Suprapubic skin (tissue), 4 donors: Measurements from ENCODE around the gene KIAA2012. TPM values are rescaled to one million over a fixed set of nuclear protein-coding genes. Genes with fewer than 3 reads are reported as not detected.

Source experiments
- DNase-seq, 2 donors: peaks; one replicate each; pipeline ENCODE4 v3.0.0-alpha.2; 2019; ENCODE audit warnings: low spot score in 2 of 2
- H3K27ac ChIP-seq: fragments of 200-600 bp; sonication (generic); one replicate; pipeline ENCODE4 v1.5.1; 2019
- H3K27me3 ChIP-seq: fragments of 200-600 bp; sonication (generic); one replicate; pipeline ENCODE4 v1.5.1; 2019
- H3K36me3 ChIP-seq: fragments of 200-600 bp; sonication (generic); one replicate; pipeline ENCODE4 v1.5.1; 2019
- H3K4me1 ChIP-seq: fragments of 200-600 bp; sonication (generic); one replicate; pipeline ENCODE4 v1.5.1; 2019
- H3K4me3 ChIP-seq: fragments of 200-600 bp; sonication (generic); one replicate; pipeline ENCODE4 v1.5.1; 2019; ENCODE audit warnings: mild to moderate bottlenecking
- H3K9me3 ChIP-seq: fragments of 200-600 bp; sonication (generic); one replicate; pipeline ENCODE4 v1.5.1; 2019
- CTCF ChIP-seq, 2 donors: fragments of 200-600 bp in 1 of 2; fragments of 450-650 bp in 1 of 2; sonication (generic) in 1 of 2; IDR thresholded peaks; one replicate each; pipeline ENCODE4 v1.5.1; 2016 to 2019; ENCODE audit warnings: antibody characterized with exemption in 2 of 2, mild to moderate bottlenecking in 1 of 2, moderate library complexity in 1 of 2
- EP300 ChIP-seq: sonication (generic); formaldehyde crosslinking; IDR thresholded peaks from one replicate; pipeline ENCODE4 v1.6.1; 2017; ENCODE audit warnings: antibody characterized with exemption
- POLR2A ChIP-seq, 2 donors: fragments of 450-650 bp; IDR thresholded peaks; one replicate each; pipeline ENCODE4 v1.6.1; 2017; ENCODE audit warnings: antibody characterized with exemption in 2 of 2, mild to moderate bottlenecking in 2 of 2, moderate library complexity in 2 of 2
- POLR2AphosphoS5 ChIP-seq, 3 donors: sonication (generic); formaldehyde crosslinking; IDR thresholded peaks; one replicate each; pipeline ENCODE4 v1.6.1; 2017; ENCODE audit warnings: antibody characterized with exemption in 3 of 3
- WGBS: methylation state at CpG from one replicate; pipeline ENCODE4 v1.1.5; 2018; 5-methylcytosine and 5-hydroxymethylcytosine counted together
- total RNA-seq, 4 donors: library from RNA; depleted of rRNA; stranded (reverse); fragments of >200 nt; gene quantifications; one replicate each; pipeline ENCODE4 v1.1.0, GENCODE V29; 2016

Gene KIAA2012
- total RNA-seq, 4 donors from 2014 or later = 0.16 TPM; not detected in 3

GRCh38 chr2:202090530-202090929, 17.5 kb downstream of the KIAA2012 start:
- Histone ChIP-seq H3K4me3 (no peak overlapping the region), H3K27ac (no peak overlapping the region), H3K36me3 (no peaks in the 10 kb centered on the region), H3K27me3 (no peaks in the 10 kb centered on the region), H3K4me1 (peaks cover 4% of the 10 kb centered on the region), H3K9me3 (no peaks in the 10 kb centered on the region)
- WGBS = 63% methylated on average over 7 of the region's 7 CpGs
- no peak for TF ChIP-seq POLR2A (IDR thresholded peaks at IDR 0.05)
- no peak for TF ChIP-seq CTCF (IDR thresholded peaks at IDR 0.05)
- TF ChIP-seq EP300 = no peak
- no peak for TF ChIP-seq POLR2AphosphoS5 (IDR thresholded peaks at IDR 0.05)
- DNase-seq = no peak

GRCh38 chr2:202091476-202091875, 18.4 kb downstream of the KIAA2012 start:
- no peak overlapping the region for H3K4me3 ChIP-seq
- no peak for DNase-seq
- H3K4me1 ChIP-seq = peaks cover 4% of the 10 kb centered on the region
- no peak for TF ChIP-seq POLR2AphosphoS5 (IDR thresholded peaks at IDR 0.05)
- TF ChIP-seq CTCF (IDR thresholded peaks at IDR 0.05) = no peak
- no peak for TF ChIP-seq EP300
- no peak for TF ChIP-seq POLR2A (IDR thresholded peaks at IDR 0.05)
- no peaks in the 10 kb centered on the region for H3K9me3 ChIP-seq
- no peak overlapping the region for H3K27ac ChIP-seq
- no peaks in the 10 kb centered on the region for H3K36me3 ChIP-seq
- H3K27me3 ChIP-seq = no peaks in the 10 kb centered on the region
- 74% methylated on average over 6 of the region's 6 CpGs for WGBS

- DNase-seq = no peak
- H3K4me3 ChIP-seq = no peak overlapping the region
- H3K36me3 ChIP-seq = no peaks in the 10 kb centered on the region
- H3K4me1 ChIP-seq = peaks cover 4% of the 10 kb centered on the region
- no peaks in the 10 kb centered on the region for H3K9me3 ChIP-seq
- H3K27ac ChIP-seq = no peak overlapping the region
- H3K27me3 ChIP-seq = no peaks in the 10 kb centered on the region
- 89% methylated on average over 3 of the region's 3 CpGs for WGBS
- no peak for TF ChIP-seq POLR2AphosphoS5 (IDR thresholded peaks at IDR 0.05)
- no peak for TF ChIP-seq POLR2A (IDR thresholded peaks at IDR 0.05)
- no peak for TF ChIP-seq CTCF (IDR thresholded peaks at IDR 0.05)
- no peak for TF ChIP-seq EP300
Measured at GRCh38 chr2:202094426-202094986, 21.5 kb downstream of the KIAA2012 start.

GRCh38 chr2:202095235-202095634, 22.2 kb downstream of the KIAA2012 start:
- DNase-seq = no peak
- H3K9me3 ChIP-seq = no peaks in the 10 kb centered on the region

GRCh38 chr2:202096736-202097135, 23.7 kb downstream of the KIAA2012 start:
- H3K27ac ChIP-seq = no peak overlapping the region
- H3K4me1 ChIP-seq = no peaks in the 10 kb centered on the region
- TF ChIP-seq POLR2A (IDR thresholded peaks at IDR 0.05) = no peak
- TF ChIP-seq EP300 = no peak
- no peak for TF ChIP-seq POLR2AphosphoS5 (IDR thresholded peaks at IDR 0.05)
- TF ChIP-seq CTCF (IDR thresholded peaks at IDR 0.05) = no peak
- H3K36me3 ChIP-seq = no peaks in the 10 kb centered on the region
- H3K4me3 ChIP-seq = no peak overlapping the region
- H3K27me3 ChIP-seq = no peaks in the 10 kb centered on the region
- 87% methylated on average over 3 of the region's 3 CpGs for WGBS
- DNase-seq = no peak
- H3K9me3 ChIP-seq = no peaks in the 10 kb centered on the region

More at GRCh38 chr2:202095235-202095634, 22.2 kb downstream of the KIAA2012 start:
- no peak for TF ChIP-seq EP300
- TF ChIP-seq POLR2A (IDR thresholded peaks at IDR 0.05) = no peak
- TF ChIP-seq POLR2AphosphoS5 (IDR thresholded peaks at IDR 0.05) = no peak
- TF ChIP-seq CTCF (IDR thresholded peaks at IDR 0.05) = no peak
- Histone ChIP-seq H3K36me3 (no peaks in the 10 kb centered on the region), H3K4me3 (no peak overlapping the region), H3K27ac (no peak overlapping the region), H3K4me1 (peaks cover 4% of the 10 kb centered on the region), H3K27me3 (no peaks in the 10 kb centered on the region)
